HG03135 (cell line): ENCODE results near the gene HOXD3.

ENCODE experiments used
- ATAC-seq: cut with Tn5 transposase; IDR thresholded peaks from one replicate; pipeline ENCODE4 v1.9.1; 2021; ENCODE audit warnings: mild to moderate bottlenecking, moderate library complexity; ENCODE audit not compliant: unreplicated experiment

HOXD3 gene

GRCh38 chr2:176161825-176162626, 4.9 kb downstream of the HOXD3 start:
- ATAC-seq = no peak

GRCh38 chr2:176162911-176163671, 6.0 kb downstream of the HOXD3 start:
- ATAC-seq = no peak

GRCh38 chr2:176163672-176164056, 6.6 kb downstream of the HOXD3 start:
- ATAC-seq = no peak

GRCh38 chr2:176164201-176164600, 7.1 kb downstream of the HOXD3 start:
- no peak for ATAC-seq

- ATAC-seq = no peak
Observed at GRCh38 chr2:176164611-176165369, 7.7 kb downstream of the HOXD3 start.

- ATAC-seq = no peak
Observed at GRCh38 chr2:176165370-176166050, 8.4 kb downstream of the HOXD3 start.

GRCh38 chr2:176166272-176166671, 9.2 kb downstream of the HOXD3 start:
- ATAC-seq = no peak

- no peak for ATAC-seq
Observed at GRCh38 chr2:176167398-176167797, 10.3 kb downstream of the HOXD3 start.

- no peak for ATAC-seq
Observed at GRCh38 chr2:176169181-176169580, 12.1 kb downstream of the HOXD3 start.

- ATAC-seq = no peak
Observed at GRCh38 chr2:176169711-176170110, 12.6 kb downstream of the HOXD3 start.

- no peak for ATAC-seq
Observed at GRCh38 chr2:176170602-176171305, 13.6 kb downstream of the HOXD3 start.

- no peak for ATAC-seq
Observed at GRCh38 chr2:176171351-176172006, 14.4 kb downstream of the HOXD3 start.

- no peak for ATAC-seq
Observed at GRCh38 chr2:176172007-176172894, 15.1 kb downstream of the HOXD3 start.

- ATAC-seq = no peak
Observed at GRCh38 chr2:176172895-176173566, 15.9 kb downstream of the HOXD3 start.

GRCh38 chr2:176173567-176174381, 16.7 kb downstream of the HOXD3 start:
- no peak for ATAC-seq

- ATAC-seq = no peak
Observed at GRCh38 chr2:176174382-176174823, 17.3 kb downstream of the HOXD3 start.
